Frontal cortex (tissue), 4 donors: ENCODE data around the gene TPRX2. TPM values are rescaled to one million over a fixed set of nuclear protein-coding genes. Genes with fewer than 3 reads are reported as not detected.
"Not testable (repeated sequence)": the region's sequence is repeated elsewhere in the genome, so short reads cannot be mapped to it uniquely, and the experiment has no call there.

Experiments
- DNase-seq, 2 donors: peaks; one replicate each; pipeline ENCODE4 v3.0.0; 2012; ENCODE audit warnings: low spot score in 2 of 2
- FAIRE-seq: peaks from 2 replicates; lab custom pipeline; 2012; peaks lifted over from hg19 to GRCh38; lab: Jason Lieb, UNC
- total RNA-seq: library from RNA; depleted of rRNA; stranded (reverse); fragments of >200 nt; gene quantifications from one replicate; pipeline ENCODE4 v1.2.3, GENCODE V29; 2014
- donor health status: control.
- donor health status: control.
- donor health status: control.

The TPRX2 gene, protein sequence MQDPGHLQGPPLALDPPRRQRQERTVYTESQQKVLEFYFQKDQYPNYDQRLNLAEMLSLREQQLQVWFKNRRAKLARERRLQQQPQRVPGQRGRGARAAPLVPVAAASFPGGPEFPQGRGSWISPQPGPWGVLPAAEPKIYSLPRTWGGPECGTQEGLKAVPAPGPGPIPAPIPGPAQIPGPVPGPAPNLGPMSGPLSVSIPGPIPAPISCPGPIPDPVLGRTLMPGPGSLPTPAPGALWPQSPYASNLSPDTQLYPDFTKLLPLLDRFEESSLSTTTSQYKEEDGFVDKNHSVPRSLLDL
- not detected for total RNA-seq

DNA sequence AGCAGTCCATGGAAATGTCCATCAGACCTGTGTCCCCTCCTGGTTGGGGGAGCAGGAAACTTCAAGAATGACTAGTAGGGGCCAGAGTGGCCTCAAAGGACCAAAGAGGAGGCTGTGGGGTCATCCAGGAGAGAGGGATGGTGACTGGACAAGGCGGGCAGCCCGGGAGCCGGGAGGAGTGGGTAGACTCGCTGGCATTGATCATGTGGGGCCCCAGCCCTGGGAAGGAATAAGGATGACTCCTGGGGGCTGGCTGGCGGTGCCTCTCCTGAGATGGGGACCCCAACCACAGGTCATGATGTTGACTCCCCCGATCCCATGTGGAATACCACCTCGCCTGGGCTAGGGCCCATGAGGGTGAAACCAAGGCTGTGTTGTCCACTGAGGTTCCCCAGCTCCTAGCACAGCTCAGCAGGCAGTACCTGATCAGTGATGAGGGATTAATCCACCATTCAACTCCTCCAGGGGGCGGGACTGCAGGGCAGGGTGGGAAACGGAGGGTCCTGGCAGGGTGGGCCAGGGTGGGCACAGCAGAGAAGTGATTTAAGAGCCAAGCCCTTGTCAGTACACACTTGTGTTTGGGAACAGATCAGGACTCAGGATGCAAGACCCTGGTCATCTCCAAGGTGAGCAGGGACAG lies at the start of gene TPRX2:
TPRX2 (plus strand) TSS at position 590 of the 640 bp plus-strand sequence; CDS start at position 602, 12 bp downstream.
- not testable (repeated sequence) for DNase-seq, FAIRE-seq

DNA sequence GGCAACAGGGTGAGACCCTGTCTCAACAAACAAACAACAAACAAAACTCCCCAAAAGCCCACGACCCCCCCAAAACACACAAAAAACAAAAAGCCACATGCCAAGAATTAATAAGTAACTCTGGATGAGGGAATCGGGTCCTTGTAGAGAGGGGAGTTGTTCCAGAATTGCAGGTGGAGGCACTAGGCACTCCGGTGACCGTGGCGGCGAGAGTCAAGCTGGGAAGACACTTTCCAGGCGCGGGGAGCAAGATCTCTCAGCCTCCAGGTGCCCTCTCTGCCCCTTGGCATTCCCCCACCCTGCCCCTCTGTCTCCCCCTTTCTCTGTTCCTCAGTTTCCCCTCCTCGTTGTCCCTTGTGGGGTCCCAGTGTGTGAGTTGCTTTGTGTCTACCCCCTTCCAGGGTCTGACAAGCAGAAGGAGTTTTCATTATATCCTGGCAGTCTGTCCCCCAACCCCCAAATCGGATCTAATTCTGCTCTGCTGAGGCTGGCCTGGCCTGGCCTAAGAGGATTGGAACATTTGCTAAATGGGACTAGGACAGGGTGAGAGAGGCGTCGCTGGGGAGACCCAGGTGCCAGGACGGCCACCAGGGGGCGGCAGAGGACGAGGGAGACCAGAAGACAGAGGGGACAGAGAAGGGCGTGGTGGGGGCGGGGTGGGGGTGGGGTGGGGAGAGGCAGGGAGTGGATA lies 45.6 kb upstream of the TPRX2 start:
- FAIRE-seq (no peak), DNase-seq (peak in 1 of 2 donors; percentile 52)

DNA sequence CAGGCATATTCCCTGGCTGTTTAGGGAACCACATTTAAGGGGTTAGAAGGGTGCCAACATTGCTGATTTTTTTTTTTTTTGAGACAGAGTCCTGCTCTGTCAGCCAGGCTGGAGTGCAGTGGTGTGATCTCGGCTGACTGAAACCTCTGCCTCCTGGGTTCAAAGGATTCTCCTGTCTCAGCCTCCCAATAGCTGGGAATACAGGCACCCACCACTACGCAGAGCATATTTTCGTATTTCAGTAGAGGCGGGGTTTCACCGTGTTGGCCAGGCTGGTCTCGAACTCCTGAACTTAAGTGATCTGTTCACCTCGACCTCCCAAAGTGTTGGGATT lies 45.1 kb upstream of the TPRX2 start:
- DNase-seq (no peak), FAIRE-seq (no peak)

DNA sequence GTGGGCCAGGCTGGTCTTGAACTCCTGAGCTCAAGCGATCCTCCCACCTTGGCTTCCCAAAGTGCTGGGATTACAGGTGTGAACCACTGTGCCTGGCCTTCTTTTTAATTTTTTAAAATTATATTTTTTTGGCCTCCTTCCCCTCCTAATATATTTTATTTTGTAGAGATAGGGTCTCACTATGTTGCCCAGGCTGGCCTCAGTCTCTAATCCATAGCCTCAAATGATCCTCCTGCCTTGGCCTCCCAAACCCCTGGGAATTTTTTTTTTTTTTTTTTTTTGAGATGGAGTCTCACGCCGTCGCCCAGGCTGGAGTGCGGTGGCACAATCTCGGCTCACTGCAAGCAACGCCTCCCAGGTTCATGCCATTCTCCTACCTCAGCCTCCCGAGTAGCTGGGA lies 42.8 kb upstream of the TPRX2 start:
- not testable (repeated sequence) for FAIRE-seq, DNase-seq

DNA sequence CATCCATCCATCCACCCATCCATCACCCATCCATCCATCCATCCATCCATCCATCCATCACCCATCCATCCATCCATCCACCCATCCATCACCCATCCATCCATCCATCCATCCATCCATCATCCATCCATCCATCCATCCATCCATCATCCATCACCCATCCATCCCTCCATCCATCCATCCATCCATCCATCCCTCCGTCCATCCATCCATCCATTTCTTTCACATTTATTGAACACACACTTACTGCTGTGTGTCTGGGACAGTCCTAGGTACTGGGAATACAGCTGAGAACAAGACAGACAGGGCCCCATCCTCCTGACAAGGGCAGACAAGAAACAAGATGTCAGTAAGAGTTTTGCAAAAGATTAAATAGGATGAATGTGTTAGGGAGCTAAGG lies 40.8 kb upstream of the TPRX2 start:
- DNase-seq, FAIRE-seq: not testable (repeated sequence)

DNA sequence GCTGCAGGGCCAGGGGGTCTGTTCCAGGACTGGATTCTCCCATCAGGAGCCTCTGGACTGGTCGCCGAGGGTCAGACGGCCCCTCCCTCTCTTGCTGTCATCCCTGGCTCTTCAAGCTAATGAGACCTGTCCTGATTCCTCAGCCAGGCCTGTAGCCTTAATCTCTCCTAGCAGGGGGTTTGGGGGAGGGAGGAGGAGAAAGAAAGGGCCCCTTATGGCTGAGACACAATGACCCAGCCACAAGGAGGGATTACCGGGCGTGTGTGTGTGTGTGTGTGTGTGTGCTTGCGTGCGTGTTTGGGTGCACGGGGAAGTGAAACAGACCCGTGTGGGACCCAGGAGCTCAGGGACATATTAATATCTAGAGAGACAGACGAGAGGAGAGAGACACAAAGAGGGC lies 39.2 kb upstream of the TPRX2 start:
- no peak for FAIRE-seq
- DNase-seq, result no peak

DNA sequence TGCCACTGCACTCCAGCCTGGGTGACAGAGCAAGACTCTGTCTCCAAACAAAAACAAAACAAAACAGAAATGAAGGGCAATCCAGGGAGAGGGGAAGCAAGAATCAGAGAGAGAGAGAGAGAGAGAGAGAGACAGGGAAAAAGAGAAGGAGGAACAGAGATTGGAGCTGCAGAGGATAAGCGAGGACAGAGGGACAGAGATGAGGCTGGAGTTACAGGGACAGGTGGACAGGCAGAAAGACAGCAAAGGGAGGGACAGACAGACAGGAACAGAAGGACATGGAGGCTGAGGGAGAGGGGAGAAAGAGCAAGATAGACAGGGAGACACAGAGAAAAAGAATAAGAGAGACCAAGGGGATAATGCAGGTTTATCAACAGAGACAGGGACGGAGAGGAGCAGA lies 38.6 kb upstream of the TPRX2 start:
- DNase-seq (no peak), FAIRE-seq (no peak)

DNA sequence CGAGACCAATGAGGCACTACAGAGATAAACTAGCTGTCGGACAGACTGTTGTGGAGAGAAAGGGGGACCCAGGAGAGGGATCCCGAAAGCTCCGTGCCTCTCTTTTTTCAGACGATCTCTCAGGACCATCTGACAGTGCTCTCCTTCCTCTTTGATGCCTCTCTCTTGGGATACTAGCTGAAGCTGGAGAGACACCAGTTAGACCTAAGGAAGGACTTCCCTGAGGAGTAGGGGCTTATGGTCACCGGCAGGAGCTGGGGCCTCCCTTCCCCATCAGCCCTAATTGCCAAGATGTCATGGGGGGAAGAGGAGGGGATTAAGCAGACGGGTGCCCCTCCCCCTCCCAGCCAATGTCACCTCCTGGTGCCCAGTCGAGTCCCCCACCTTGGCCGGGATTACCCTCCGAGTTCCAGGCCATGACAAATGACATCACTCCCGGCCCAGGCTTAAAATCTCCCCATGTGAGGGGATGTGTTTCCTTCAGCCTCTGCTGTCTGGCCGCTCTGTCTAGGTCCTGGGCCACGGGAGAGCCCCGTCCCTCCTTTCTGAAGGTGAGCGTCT lies 37.5 kb upstream of the TPRX2 start, which contains the start of gene CRX:
CRX (plus strand) TSS at position 478 of the 561 bp plus-strand sequence. CDS start 12,507 bp downstream, outside the sequence.
- DNase-seq, result no peak
- FAIRE-seq, result no peak

DNA sequence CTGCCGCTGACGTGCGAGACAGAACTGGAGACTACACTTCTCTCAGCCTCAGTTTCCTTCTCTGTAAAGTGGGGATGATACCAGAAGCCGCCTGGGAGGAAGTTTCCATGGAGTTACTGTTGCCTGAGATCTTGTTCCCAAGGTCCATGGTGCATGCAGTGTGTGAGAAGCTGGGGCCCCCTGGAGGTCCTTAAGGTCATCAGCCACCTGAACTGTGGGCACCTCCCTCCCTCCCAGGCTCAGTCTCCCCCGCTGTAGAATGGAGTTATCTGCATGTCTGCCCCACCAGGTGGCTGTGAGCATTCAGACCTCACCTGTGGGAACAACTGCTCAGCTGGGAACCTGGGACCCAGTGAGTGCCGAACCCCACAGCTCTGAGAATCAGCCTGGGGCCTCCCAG lies 34.6 kb upstream of the TPRX2 start:
- no peak for FAIRE-seq
- DNase-seq, result no peak

DNA sequence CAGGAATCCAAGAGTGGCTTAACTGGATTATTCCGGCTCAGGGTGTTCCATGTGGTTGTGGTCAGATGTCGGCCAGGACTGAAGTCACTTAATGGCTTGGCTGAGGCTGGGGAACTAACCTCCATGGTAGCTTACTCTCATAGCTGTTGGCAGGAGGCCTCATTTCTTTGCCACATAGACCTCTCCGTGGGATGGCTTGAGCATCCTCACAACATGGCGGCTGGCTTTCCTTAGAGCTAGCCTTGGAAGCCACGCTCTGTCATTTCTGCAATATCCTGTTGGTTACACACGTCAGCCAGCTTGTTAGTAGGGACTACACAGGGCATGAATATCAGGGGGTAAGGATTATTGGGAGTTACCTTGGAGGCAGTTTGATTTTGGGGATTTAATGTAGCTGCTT lies 32.2 kb upstream of the TPRX2 start:
- DNase-seq, result no peak
- no peak for FAIRE-seq

DNA sequence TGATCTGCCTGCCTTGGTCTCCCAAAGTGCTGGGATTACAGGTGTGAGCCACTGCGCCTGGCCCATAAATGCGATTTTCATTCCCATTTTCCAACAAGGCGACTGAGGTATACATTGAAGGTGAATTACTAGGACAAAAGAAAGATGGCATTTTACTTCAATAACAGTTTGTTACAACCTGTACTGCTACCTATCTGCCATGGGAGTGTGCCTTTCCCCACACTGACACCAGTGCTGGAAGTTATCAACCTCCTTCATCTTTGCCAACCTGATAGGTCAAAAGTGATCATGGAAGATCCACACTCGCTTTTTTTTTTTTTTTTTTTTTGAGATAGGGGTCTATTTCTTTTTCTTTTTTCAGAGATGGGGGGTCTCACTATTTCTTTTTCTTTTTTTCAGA lies 26.3 kb upstream of the TPRX2 start:
- FAIRE-seq (no peak), DNase-seq (no peak)

DNA sequence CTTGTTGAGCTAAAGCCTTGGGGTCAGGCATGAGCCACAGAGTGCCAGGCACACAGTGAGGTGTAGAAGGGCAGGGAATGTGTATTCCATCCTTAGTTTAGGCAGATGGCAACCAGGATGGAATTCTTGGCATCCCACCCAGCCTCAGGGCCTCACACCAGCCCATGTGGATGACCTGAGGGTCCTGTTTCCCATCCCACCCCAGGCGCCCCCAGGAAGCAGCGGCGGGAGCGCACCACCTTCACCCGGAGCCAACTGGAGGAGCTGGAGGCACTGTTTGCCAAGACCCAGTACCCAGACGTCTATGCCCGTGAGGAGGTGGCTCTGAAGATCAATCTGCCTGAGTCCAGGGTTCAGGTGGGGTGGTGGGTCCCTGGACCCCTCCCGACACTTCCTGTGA lies 23.0 kb upstream of the TPRX2 start:
- no peak for FAIRE-seq

DNA sequence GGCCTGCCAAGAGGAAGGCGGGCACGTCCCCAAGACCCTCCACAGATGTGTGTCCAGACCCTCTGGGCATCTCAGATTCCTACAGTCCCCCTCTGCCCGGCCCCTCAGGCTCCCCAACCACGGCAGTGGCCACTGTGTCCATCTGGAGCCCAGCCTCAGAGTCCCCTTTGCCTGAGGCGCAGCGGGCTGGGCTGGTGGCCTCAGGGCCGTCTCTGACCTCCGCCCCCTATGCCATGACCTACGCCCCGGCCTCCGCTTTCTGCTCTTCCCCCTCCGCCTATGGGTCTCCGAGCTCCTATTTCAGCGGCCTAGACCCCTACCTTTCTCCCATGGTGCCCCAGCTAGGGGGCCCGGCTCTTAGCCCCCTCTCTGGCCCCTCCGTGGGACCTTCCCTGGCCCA lies 19.6 kb upstream of the TPRX2 start:
- DNase-seq (no peak), FAIRE-seq (no peak)

More for the DNA sequence above, 23.0 kb upstream of the TPRX2 start:
- no peak for DNase-seq

DNA sequence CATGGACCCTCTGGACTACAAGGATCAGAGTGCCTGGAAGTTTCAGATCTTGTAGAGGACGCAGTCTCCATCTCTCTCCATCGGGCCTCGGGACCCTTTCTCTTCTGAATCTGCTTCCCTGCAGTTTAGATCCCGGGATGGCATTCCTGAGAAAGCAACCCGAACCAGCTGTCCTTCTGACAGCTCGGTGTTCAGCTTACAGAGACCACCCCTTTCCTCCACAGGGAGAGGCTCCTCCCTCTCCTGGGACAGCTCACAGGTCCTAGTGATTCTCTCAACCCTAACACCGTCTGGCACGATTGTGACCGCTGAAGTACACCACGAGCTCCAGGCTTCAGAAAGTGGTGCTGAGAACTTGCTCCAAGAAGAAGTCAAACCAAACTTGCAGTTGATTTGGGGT lies 19.1 kb upstream of the TPRX2 start:
- FAIRE-seq (no peak), DNase-seq (no peak)

DNA sequence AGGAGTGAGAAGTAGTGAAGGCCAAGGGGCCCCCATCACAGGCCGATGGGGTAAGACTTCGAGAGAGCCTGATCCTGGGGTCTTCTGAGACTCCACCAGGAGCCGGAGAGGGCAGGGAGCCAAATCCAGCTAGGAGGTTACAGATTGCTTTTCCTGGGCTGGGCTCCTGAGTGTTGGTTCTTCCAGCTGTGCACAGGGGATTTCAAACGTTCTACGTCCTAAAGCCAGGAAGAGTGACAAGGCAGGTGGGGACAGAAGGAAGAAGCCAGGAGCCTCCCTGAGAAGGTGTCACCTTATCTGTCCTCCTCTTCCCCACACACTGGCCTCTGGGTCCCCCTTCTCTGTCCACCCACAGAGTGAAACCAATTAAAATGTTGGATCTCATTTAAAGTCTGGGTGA lies 16.1 kb upstream of the TPRX2 start:
- FAIRE-seq (no peak), DNase-seq (no peak)

DNA sequence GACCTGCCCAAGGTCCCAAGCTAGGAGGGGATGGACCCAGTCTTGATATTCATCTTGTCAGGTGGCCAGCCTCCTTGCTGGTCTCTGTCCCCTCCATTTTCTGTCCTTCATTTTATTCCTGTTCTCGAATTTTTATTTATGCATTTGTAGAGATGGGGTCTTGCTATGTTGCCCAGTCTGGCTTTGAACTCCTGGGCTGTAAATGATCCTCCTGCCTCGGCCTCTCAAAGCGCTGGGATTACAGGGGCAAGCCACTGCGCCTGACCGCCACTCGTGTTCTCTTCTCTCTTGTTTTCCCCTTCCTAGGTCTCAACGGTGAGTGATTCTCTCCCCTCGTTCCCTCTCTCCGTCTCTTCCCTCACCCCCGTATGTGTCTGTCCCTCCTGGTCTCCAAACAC lies 10.6 kb upstream of the TPRX2 start:
- DNase-seq, result no peak
- FAIRE-seq, result no peak

DNA sequence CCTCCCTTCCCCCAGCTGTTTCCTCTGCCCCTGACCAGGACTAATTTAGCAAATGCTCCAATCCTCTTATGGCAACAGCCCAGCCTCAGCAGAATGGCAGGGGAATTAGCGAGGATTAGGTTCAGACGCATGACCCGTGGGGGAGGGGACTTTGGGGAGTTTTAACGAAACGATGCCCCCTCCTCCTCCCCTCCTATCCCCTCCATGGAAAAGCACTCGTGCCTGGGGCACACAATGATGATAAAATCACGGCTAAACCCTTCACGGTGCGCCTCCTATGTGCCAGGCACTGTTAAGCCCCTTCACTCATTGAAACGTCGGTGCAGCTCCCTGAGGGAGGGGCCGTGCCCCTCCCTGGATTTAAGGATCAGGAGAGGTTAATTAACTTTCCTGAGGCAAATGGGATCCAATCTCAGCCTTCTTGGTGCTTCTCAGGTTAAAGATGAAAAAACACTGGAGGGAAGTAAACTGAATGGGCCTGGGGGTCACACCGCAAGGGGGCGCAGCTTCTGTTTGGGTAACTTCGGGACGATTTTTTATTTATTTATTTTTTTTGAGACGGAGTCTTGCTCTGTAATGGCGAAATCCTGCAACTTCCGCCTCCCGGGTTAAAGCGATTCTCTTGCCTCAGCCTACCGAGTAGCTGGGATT lies 10.1 kb upstream of the TPRX2 start:
- FAIRE-seq, result no peak
- DNase-seq, result no peak

DNA sequence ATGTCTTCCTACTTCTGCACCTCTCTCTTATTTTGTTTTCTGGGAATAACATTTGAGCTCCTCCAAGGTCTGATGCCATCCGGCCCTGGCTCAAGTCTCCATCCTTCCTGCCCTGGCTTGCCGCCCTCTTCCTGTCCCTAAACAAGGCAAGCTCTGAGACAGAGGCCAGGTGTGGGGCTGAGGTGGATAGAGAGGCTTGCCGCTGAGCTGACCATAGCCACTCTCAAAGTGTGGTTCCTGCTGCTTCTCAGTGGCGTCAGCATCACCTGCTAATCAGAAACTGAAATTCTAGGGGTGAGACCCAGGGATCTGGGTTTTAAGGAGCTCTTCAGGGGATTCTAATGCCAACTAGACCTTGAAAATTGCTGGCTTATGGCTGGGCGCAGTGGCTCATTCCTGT lies 6.0 kb upstream of the TPRX2 start:
- FAIRE-seq (no peak), DNase-seq (no peak)

DNA sequence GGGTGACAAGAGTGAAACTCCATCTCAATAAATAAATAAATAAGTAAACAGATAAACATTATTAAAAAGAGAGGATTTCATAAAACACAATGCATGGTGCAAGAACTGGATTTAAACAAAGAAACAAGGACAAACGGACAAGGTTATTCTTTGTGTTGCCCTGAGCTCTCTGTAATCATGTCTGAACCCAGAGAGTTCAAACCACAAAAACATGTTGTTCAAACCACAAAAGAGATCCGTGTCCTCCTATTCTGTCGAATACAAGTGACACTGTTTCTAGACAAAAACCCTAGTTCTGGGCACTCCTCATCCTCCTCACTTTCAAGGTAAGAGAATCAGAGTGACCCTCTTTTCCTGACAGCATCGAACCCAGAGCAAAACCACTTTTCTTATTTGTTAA lies 4.6 kb upstream of the TPRX2 start:
- DNase-seq (no peak), FAIRE-seq (no peak)

DNA sequence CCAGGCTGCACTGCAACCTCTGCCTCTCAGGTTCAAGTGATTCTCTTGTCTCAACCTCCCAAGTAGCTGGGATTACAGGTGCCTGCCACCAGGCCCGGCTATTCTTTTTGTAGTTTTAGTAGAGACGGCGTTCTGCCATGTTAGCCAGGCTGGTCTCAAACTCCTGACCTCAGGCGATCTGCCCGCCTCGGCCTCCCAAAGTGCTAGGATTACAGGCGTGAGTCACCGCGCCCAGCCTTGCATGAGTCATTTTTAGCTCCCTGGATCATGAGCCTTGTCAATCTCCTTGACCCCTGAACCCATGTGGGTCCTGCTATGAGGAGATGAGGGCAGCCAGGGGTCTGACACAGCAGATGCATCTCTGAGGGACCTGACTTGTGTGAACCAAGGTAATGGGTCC lies 804 bp upstream of the TPRX2 start:
- DNase-seq, FAIRE-seq: not testable (repeated sequence)
